BE2C (cell line): Measurements from ENCODE around the gene FKBP10.
A peak's percentile ranks its signal among the peaks of the same experiment; 100 is the strongest.

Experiments used
- DNase-seq: peaks from one replicate; pipeline ENCODE4 v3.0.0-alpha.2; 2020
- H3K27me3 ChIP-seq: fragments of 250-450 bp; sonication (Bioruptor Pico); 2 replicates; pipeline ENCODE4 v1.5.1; 2020; ENCODE audit warnings: mild to moderate bottlenecking
- H3K36me3 ChIP-seq: fragments of 250-450 bp; sonication (Bioruptor Pico); 2 replicates; pipeline ENCODE4 v1.5.1; 2020; ENCODE audit warnings: mild to moderate bottlenecking
- H3K4me1 ChIP-seq: fragments of 250-450 bp; sonication (Bioruptor Pico); 2 replicates; pipeline ENCODE4 v1.5.1; 2020
- H3K4me3 ChIP-seq: 2 replicates; pipeline ENCODE4 v1.5.1; 2011; ENCODE audit warnings: low read depth, low read length
- H3K9me3 ChIP-seq: fragments of 250-450 bp; sonication (Bioruptor Pico); 2 replicates; pipeline ENCODE4 v1.5.1; 2020
- TF ChIP-seq, protein P1 (sequence below): IDR thresholded peaks from 2 replicates; pipeline ENCODE4 v1.5.1; 2012; ENCODE audit warnings: mild to moderate bottlenecking, low read depth, low read length

Gene FKBP10

DNA sequence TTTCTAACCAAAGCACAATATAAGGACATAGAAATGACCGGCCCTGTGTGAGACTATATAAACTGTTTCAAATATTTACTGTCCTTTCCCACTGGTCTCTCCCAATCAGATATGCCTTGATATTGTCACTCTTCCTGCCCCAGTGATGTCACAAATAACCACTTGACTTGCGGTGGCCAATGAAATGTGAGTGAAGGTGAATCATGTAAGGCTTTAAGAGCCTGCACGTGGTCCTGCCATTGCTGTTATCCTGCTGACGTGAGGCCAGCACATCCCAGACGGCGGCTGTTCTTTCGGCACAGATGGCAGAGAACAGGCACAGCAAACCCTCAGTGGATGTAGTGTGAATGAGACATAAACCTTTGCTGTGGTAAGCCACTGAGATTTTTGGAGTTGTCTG lies 57.8 kb downstream of the FKBP10 start:
- TF ChIP-seq, protein P1, sequence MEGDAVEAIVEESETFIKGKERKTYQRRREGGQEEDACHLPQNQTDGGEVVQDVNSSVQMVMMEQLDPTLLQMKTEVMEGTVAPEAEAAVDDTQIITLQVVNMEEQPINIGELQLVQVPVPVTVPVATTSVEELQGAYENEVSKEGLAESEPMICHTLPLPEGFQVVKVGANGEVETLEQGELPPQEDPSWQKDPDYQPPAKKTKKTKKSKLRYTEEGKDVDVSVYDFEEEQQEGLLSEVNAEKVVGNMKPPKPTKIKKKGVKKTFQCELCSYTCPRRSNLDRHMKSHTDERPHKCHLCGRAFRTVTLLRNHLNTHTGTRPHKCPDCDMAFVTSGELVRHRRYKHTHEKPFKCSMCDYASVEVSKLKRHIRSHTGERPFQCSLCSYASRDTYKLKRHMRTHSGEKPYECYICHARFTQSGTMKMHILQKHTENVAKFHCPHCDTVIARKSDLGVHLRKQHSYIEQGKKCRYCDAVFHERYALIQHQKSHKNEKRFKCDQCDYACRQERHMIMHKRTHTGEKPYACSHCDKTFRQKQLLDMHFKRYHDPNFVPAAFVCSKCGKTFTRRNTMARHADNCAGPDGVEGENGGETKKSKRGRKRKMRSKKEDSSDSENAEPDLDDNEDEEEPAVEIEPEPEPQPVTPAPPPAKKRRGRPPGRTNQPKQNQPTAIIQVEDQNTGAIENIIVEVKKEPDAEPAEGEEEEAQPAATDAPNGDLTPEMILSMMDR: no peak
- H3K9me3 ChIP-seq: no peaks in the 10 kb centered on the region
- H3K36me3 ChIP-seq: peaks cover 79% of the 10 kb centered on the region
- H3K4me3 ChIP-seq: no peak overlapping the region
- no peaks in the 10 kb centered on the region for H3K4me1 ChIP-seq
- no peaks in the 10 kb centered on the region for H3K27me3 ChIP-seq
- peak; percentile 39 for DNase-seq

DNA sequence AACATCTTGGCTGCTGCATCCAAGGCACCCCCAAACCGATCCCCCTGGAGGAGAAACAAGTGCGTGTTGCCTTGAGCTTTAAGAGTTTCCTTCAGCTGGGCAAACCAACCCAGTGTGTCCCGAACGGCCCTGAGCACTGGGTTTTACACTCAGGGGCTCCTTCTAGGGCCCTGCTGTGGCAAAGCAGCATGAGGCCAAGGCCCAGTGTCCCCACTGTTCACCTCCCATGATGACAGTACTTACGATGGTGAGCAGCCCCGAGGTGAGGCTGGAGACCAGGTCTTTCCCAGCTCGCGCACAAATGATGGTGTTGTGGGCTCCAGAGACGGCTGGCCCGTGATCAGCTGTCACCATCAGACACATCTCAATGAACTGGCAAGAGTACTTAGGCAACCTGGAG lies 59.0 kb downstream of the FKBP10 start:
- H3K36me3 ChIP-seq: peaks cover 78% of the 10 kb centered on the region
- TF ChIP-seq, protein P1: no peak
- H3K4me3 ChIP-seq: no peak overlapping the region
- H3K27me3 ChIP-seq: no peaks in the 10 kb centered on the region
- no peaks in the 10 kb centered on the region for H3K4me1 ChIP-seq
- no peak for DNase-seq
- H3K9me3 ChIP-seq: no peaks in the 10 kb centered on the region
